GM18498 (cell line): ENCODE measurements around the gene SLC16A13.
A peak's percentile ranks its signal among the peaks of the same experiment; 100 is the strongest.
"Not testable (repeated sequence)": the region's sequence is repeated elsewhere in the genome, so short reads cannot be mapped to it uniquely, and the experiment has no call there.

Experiments
- ATAC-seq: cut with Tn5 transposase; IDR thresholded peaks from one replicate; pipeline ENCODE4 v1.9.1; 2021; ENCODE audit warnings: mild to moderate bottlenecking, moderate library complexity; ENCODE audit not compliant: unreplicated experiment

The SLC16A13 gene

GRCh38 chr17:7026471-7027115 is 9.2 kb upstream of the SLC16A13 start:
- no peak for ATAC-seq

- ATAC-seq, result no peak
Measured at GRCh38 chr17:7027335-7027734, 8.5 kb upstream of the SLC16A13 start.

- ATAC-seq, result no peak
Measured at GRCh38 chr17:7029096-7029495, 6.7 kb upstream of the SLC16A13 start.

GRCh38 chr17:7029659-7030058 is 6.2 kb upstream of the SLC16A13 start:
- no peak for ATAC-seq

- peak; percentile 25 for ATAC-seq
Measured at GRCh38 chr17:7034955-7035590, 742 bp upstream of the SLC16A13 start.

GRCh38 chr17:7038025-7038862 is 2.4 kb downstream of the SLC16A13 start:
- ATAC-seq, result no peak

GRCh38 chr17:7039832-7040231 is 4.0 kb downstream of the SLC16A13 start:
- no peak for ATAC-seq

GRCh38 chr17:7041607-7042500 is 6.0 kb downstream of the SLC16A13 start:
- no peak for ATAC-seq

- ATAC-seq, result no peak
Measured at GRCh38 chr17:7042501-7043181, 6.8 kb downstream of the SLC16A13 start.

- no peak for ATAC-seq
Measured at GRCh38 chr17:7043182-7043496, 7.3 kb downstream of the SLC16A13 start.

GRCh38 chr17:7043497-7044198 is 7.8 kb downstream of the SLC16A13 start, which contains the start of gene SLC16A11:
SLC16A11 (minus strand) TSS chr17:7044092; CDS start chr17:7043513, 579 bp downstream.
- no peak for ATAC-seq

GRCh38 chr17:7045492-7046126 is 9.8 kb downstream of the SLC16A13 start:
- no peak for ATAC-seq

- ATAC-seq, result no peak
Measured at GRCh38 chr17:7046127-7046724, 10.4 kb downstream of the SLC16A13 start.

- not testable (repeated sequence) for ATAC-seq
Measured at GRCh38 chr17:7046725-7047397, 11.0 kb downstream of the SLC16A13 start.

- no peak for ATAC-seq
Measured at GRCh38 chr17:7047566-7047965, 11.8 kb downstream of the SLC16A13 start.

GRCh38 chr17:7048968-7049367 is 13.2 kb downstream of the SLC16A13 start:
- ATAC-seq, result no peak

- ATAC-seq, result not testable (repeated sequence)
Measured at GRCh38 chr17:7050583-7050982, 14.8 kb downstream of the SLC16A13 start.

- no peak for ATAC-seq
Measured at GRCh38 chr17:7056386-7056785, 20.6 kb downstream of the SLC16A13 start.
